GM19099 (cell line): ENCODE measurements around the gene CYP4B1.

Experiments
- POLR2A ChIP-seq: IDR thresholded peaks from 3 replicates; pipeline ENCODE4 v1.6.1; 2011; ENCODE audit warnings: low read depth; ENCODE audit not compliant: insufficient read length; ENCODE audit errors: extremely low read depth

CYP4B1 gene

GRCh38 chr1:46823151-46823550, 24.3 kb downstream of the CYP4B1 start:
- TF ChIP-seq POLR2A = no peak

- TF ChIP-seq POLR2A = no peak
These were observed 31.9 kb downstream of the CYP4B1 start for GRCh38 chr1:46830665-46831322.

GRCh38 chr1:46862348-46862747, 63.5 kb downstream of the CYP4B1 start:
- no peak for TF ChIP-seq POLR2A
